ENCODE data around the gene MSL1. TPM values are rescaled to one million over a fixed set of nuclear protein-coding genes. Genes with fewer than 3 reads are reported as not detected.

The MSL1 gene
- total RNA-seq, 1 experiment from 2014 or later: 61.3 TPM

- no peak for DNase-seq (ENCODE audit: low read depth)
These were observed 52.7 kb downstream of the MSL1 start for GRCh38 chr17:40174514-40174913.

- no peak for DNase-seq (ENCODE audit: low read depth)
These were observed 54.4 kb downstream of the MSL1 start for GRCh38 chr17:40175928-40176753.

GRCh38 chr17:40176754-40177110 lies 55.0 kb downstream of the MSL1 start:
- DNase-seq (ENCODE audit: low read depth): no peak

GRCh38 chr17:40177275-40177874 lies 55.6 kb downstream of the MSL1 start, which contains the start of gene RAPGEFL1:
TSS of gene RAPGEFL1 (plus strand) at chr17:40177470. CDS start at chr17:40177862, 392 bp downstream.
- no peak for DNase-seq (ENCODE audit: low read depth)

GRCh38 chr17:40178021-40178601 lies 56.3 kb downstream of the MSL1 start:
- DNase-seq (ENCODE audit: low read depth): no peak

- DNase-seq (ENCODE audit: low read depth): no peak
These were observed 56.9 kb downstream of the MSL1 start for GRCh38 chr17:40178660-40179059.

GRCh38 chr17:40179923-40180659 lies 58.3 kb downstream of the MSL1 start:
- DNase-seq (ENCODE audit: low read depth): peak; percentile 37

- no peak for DNase-seq (ENCODE audit: low read depth)
These were observed 58.9 kb downstream of the MSL1 start for GRCh38 chr17:40180694-40181093.

- DNase-seq (ENCODE audit: low read depth): no peak
These were observed 59.4 kb downstream of the MSL1 start for GRCh38 chr17:40181205-40181604.

- DNase-seq (ENCODE audit: low read depth): no peak
These were observed 60.8 kb downstream of the MSL1 start for GRCh38 chr17:40182606-40183005.

Other genes with a start within 250 kb of the MSL1 start
- 0.15 and 1.5 TPM in 2 replicates for gene GSDMB, start 203.3 kb upstream of the MSL1 start, total RNA-seq (2014; rRNA removed; shearing (Covaris generic))
- 28.9 and 42.7 TPM in 2 replicates for gene ORMDL3, start 194.4 kb upstream of the MSL1 start, total RNA-seq (2014; rRNA removed; shearing (Covaris generic))
- not detected in 2 replicates for gene LRRC3C, start 194.2 kb upstream of the MSL1 start, total RNA-seq (2014; rRNA removed; shearing (Covaris generic))
- gene GSDMA, start 159.0 kb upstream of the MSL1 start, total RNA-seq (2014; rRNA removed; shearing (Covaris generic)): not detected in 2 replicates
- 138 and 170 TPM in 2 replicates for gene PSMD3, start 141.2 kb upstream of the MSL1 start, total RNA-seq (2014; rRNA removed; shearing (Covaris generic))
- gene CSF3, start 106.5 kb upstream of the MSL1 start, total RNA-seq (2014; rRNA removed; shearing (Covaris generic)): not detected in 2 replicates
- gene MED24, start 67.6 kb upstream of the MSL1 start, total RNA-seq (2014; rRNA removed; shearing (Covaris generic)): 25.9 and 29.1 TPM in 2 replicates
- gene THRA, start 59.0 kb upstream of the MSL1 start, total RNA-seq (2014; rRNA removed; shearing (Covaris generic)): 19.2 and 26.7 TPM in 2 replicates
- 5.7 and 6.3 TPM in 2 replicates for gene NR1D1, start 21.4 kb upstream of the MSL1 start, total RNA-seq (2014; rRNA removed; shearing (Covaris generic))
- gene CASC3, start 18.6 kb downstream of the MSL1 start, total RNA-seq (2014; rRNA removed; shearing (Covaris generic)): 23.5 and 28.2 TPM in 2 replicates
- 0.25 TPM in 1 of 2 replicates, not detected in the other for gene RAPGEFL1, start 55.5 kb downstream of the MSL1 start, total RNA-seq (2014; rRNA removed; shearing (Covaris generic))
- gene WIPF2, start 97.3 kb downstream of the MSL1 start, total RNA-seq (2014; rRNA removed; shearing (Covaris generic)): 11.2 and 12.8 TPM in 2 replicates
- 37.5 and 48.9 TPM in 2 replicates for gene CDC6, start 165.9 kb downstream of the MSL1 start, total RNA-seq (2014; rRNA removed; shearing (Covaris generic))
- 9.4 and 17.8 TPM in 2 replicates for gene RARA, start 187.2 kb downstream of the MSL1 start, total RNA-seq (2014; rRNA removed; shearing (Covaris generic))
- gene GJD3, start 242.8 kb downstream of the MSL1 start, total RNA-seq (2014; rRNA removed; shearing (Covaris generic)): not detected in 2 replicates